NCI-H510A (cell line): Measurements from ENCODE around the gene TRIP10.

Experiments
- DNase-seq: peaks from one replicate; lab custom pipeline; 2025; lab: John Stamatoyannopoulos, UW

Gene TRIP10

DNA sequence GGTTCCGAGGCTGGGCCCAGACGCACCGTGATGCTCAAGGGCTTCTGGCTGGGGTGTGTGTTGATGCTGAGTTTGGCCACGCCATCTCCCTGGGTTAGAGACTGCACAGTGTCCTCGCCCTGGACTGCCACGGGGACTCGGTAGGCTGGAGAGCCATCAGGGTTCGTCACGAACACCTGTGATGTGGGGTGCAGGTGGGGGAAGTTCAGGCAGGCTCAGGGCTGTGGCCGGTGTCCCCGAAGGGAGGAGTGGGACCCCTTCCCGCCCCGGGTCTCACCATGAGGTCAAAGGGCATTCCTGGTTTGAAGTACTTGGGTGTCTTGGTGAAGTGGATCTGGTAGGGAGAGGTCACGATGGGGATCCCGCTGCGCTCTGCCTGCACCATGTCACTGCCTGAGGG lies 27.2 kb upstream of the TRIP10 start:
- DNase-seq, result no peak

- no peak for DNase-seq
Measured at GRCh38 chr19:6712692-6713670, 26.5 kb upstream of the TRIP10 start.

- DNase-seq, result no peak
Measured at GRCh38 chr19:6713773-6714692, 25.4 kb upstream of the TRIP10 start.

GRCh38 chr19:6714749-6715555 lies 24.5 kb upstream of the TRIP10 start:
- no peak for DNase-seq

- no peak for DNase-seq
Measured at GRCh38 chr19:6716610-6716970, 22.9 kb upstream of the TRIP10 start.

DNA sequence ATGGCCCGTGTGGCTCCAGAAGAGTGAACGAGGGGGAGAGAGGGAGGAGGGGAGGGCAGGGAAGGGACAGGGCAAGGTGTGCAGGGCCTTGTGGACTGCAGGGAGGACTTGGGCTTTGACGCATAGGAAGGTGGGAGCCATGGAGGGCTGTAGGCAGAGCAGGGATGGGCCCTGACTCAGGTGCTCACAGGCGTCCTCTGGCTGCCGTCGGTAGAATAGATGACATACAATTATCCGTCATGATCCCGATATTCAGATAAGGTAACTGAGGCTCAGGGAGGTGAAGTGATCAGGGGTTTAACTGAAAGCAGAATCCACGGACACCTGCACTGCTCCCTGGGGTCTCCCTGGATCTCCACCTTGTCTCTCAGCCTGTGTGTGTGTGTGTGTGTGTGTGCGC lies 22.4 kb upstream of the TRIP10 start:
- no peak for DNase-seq

DNA sequence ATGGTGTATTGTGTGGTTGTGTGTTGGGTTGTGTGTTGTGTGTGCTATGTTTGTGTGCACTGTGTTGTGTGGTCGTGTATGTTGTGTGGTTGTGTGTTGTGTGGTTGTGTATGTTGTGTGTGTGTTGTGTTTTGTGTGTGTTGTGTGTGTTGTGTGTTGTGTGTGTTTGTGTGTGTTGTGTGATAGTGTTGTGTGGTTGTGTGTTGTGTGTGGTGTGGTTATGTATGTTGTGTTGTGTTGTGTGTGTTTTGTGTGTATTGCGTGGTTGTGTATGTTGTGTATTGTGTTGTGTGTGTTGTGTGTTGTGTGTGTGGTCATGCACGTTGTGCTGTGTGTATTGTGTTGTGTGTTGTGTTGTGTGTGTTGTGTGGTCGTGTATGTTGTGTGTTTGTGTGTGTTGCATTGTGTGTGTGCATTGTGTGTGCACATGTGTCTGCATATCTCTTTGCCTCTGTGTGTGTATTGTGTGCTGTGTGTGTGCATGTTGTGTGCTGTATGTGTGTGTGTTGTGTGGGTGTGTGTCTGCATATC lies 22.0 kb upstream of the TRIP10 start:
- no peak for DNase-seq

- DNase-seq, result no peak
Measured at GRCh38 chr19:6718111-6718740, 21.3 kb upstream of the TRIP10 start.

- no peak for DNase-seq
Measured at GRCh38 chr19:6718741-6719539, 20.5 kb upstream of the TRIP10 start.

DNA sequence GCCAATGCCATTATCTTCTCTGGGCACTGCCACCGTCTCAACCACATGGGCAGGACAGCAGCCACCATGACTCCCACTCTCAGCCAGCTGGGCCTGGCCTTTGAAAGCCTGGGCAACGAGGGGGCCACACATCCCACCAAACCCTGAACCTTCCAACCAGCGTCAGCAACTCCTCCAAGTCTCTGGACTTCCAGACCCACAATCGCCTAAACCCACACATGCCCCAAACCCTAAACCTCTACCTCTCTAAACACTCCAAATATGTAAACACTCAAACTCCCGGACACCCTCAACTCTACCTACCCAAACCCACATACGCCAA lies 20.0 kb upstream of the TRIP10 start:
- DNase-seq, result no peak

DNA sequence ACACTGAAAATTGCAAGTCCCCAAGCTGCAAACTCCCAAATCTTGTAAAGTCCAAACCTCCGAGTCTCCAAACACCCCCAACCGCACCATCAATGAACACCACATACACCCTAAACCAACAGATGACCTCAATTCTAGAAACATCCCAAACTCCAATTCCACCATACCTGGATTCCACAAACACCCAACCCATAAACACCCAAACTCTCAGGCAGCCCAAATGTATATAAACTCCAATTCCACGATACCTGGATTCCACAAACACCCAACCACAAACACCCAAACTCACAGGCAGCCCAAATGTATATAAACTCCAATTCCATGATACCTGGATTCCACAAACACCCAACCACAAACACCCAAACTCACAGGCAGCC lies 19.5 kb upstream of the TRIP10 start:
- DNase-seq, result no peak

- no peak for DNase-seq
Measured at GRCh38 chr19:6720369-6721137, 18.9 kb upstream of the TRIP10 start, which contains the start of gene C3. TSS of gene C3 (minus strand) at chr19:6720650. CDS start at chr19:6720589, 61 bp downstream.

GRCh38 chr19:6721138-6721474 lies 18.4 kb upstream of the TRIP10 start:
- DNase-seq, result no peak

GRCh38 chr19:6721773-6722172 lies 17.7 kb upstream of the TRIP10 start:
- no peak for DNase-seq

GRCh38 chr19:6723108-6723618 lies 16.3 kb upstream of the TRIP10 start:
- DNase-seq, result no peak

- DNase-seq, result no peak
Measured at GRCh38 chr19:6723738-6724137, 15.7 kb upstream of the TRIP10 start.

DNA sequence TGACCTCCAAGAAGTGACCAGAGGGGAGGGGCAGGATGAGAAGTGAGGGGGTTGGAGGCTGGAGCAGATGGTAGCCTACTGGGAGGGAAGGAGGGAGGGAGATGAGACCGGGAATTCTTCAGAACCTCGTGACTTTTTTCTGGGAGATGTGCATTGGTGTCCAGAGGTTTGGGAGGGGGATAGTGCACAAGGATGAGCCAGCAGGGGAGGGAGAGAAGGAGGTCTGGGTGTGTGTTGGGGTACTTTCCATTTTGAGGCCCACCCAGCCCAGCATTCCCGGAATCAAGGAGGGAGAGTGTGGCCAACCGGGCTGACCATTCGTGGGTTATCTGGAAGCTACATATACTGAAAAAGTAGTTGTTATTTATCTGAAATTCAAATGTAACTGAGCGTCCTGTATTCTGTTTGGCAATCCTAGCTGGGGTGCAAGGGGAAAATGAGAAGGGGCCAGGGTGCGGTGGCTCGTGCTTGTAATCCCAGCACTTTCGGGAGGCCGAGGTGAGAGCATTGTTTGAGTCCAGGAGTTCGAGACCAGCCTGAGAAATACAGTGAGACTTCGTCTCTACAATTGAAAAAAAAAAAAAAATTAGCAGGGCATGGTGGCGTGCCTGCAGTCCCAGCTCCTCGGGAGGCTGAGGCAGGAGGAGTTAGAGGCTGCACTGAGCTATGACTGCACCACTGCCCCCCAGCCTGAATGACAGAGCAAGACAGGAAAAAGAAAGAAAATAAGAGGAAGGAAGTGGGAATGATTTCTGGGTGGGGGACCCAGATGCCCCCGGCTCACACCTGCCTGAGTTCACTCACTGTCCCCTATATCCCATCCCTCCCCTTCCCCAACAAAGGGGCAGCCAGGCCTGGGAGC lies 14.6 kb upstream of the TRIP10 start:
- no peak for DNase-seq

DNA sequence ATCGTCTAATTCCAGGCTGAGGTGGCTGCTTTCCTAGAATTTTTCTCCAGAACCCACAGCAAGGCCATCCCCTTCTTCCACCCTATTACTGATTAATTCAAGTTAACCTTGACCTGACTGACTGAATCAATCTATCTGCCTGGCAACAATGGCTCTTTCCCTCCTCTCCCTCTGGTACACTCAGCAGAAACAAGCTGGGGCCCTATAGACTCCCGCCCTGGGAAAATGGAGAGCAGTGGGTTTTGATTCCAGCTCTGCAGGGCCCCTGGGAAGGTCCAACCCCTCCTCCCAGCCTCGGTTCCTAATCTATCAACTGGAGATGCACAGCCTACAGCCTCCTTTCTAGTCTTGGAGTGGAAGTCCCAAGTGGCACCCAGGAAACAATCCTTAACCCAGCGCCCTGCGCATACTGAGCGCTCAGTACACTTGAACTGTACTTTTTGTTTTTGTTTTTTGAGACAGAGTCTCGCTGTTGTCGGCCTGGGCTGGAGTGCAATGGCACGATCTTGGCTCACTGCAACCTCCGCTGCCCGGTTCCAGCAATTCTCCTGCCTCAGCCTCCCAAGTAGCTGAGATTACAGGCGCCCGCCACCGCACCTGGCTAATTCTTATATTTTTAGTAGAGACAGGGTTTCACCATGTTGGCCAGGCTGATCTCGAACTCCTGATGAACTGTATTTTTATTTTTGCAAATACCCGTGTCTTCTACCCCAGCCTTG lies 13.8 kb upstream of the TRIP10 start:
- DNase-seq, result no peak
